B cell (primary cell): Measurements from ENCODE around the gene TM6SF1. TPM values are rescaled to one million over a fixed set of nuclear protein-coding genes. Genes with fewer than 3 reads are reported as not detected.

ENCODE experiments used
- ATAC-seq: fragments of 200-7000 bp; cut with Tn5 transposase; one replicate; pipeline ENCODE4 v1.10.0; 2021; ENCODE audit warnings: low read depth, mild to moderate bottlenecking, moderate number of reproducible peaks, moderate library complexity
- CTCF ChIA-PET: fragments of 350-600 bp; sonication (Branson Sonifier 250); formaldehyde crosslinking; loops from one replicate; lab custom pipeline; 2021; ENCODE audit warnings: antibody characterized with exemption, inconsistent platforms; lab: Charles Lee
- POLR2A ChIA-PET: fragments of 350-600 bp; sonication (Branson Sonifier 250); formaldehyde crosslinking; loops from one replicate; lab custom pipeline; 2021; ENCODE audit warnings: antibody characterized with exemption; lab: Charles Lee
- DNase-seq: peaks from one replicate; pipeline ENCODE4 v3.0.0; 2013
- H2AFZ ChIP-seq: 2 replicates; pipeline ENCODE4 v1.6.1; 2012; ENCODE audit warnings: mild to moderate bottlenecking, low read depth, low read length; ENCODE audit not compliant: insufficient read depth, poor library complexity, severe bottlenecking
- H3K27ac ChIP-seq, 2 donors: 1 replicate in 1 of 2; 2 replicates in 1 of 2; pipeline ENCODE4 v1.5.1; 2012 to 2013; ENCODE audit warnings: low read length in 2 of 2, mild to moderate bottlenecking in 2 of 2, moderate library complexity in 1 of 2
- H3K27me3 ChIP-seq, 4 experiments: fragments of 200-600 bp in 1 of 4; sonication (generic) in 1 of 4; replicated peaks in 1 of 4; 1 replicate in 2 of 4; 2 replicates in 2 of 4; pipeline versions ENCODE4 v1.6.1 to v1.7.0; 2013 to 2016; ENCODE audit warnings: low read length in 3 of 4, mild to moderate bottlenecking in 2 of 4, mixed read lengths in 1 of 4, moderate library complexity in 1 of 4; ENCODE audit not compliant: insufficient read depth in 4 of 4, control insufficient read depth in 3 of 4; ENCODE audit errors: control extremely low read depth in 1 of 4
- H3K36me3 ChIP-seq, 2 experiments: replicated peaks in 1 of 2; 1 replicate in 1 of 2; 2 replicates in 1 of 2; pipeline versions ENCODE4 v1.6.1 to v1.7.1; 2013; ENCODE audit warnings: low read length in 1 of 2; ENCODE audit not compliant: insufficient read depth in 2 of 2, control insufficient read depth in 1 of 2; ENCODE audit errors: control extremely low read depth in 1 of 2, extremely low read depth in 1 of 2
- H3K4me1 ChIP-seq, 2 donors: fragments of 200-600 bp in 1 of 2; sonication (generic) in 1 of 2; 1 replicate in 1 of 2; 2 replicates in 1 of 2; pipeline versions ENCODE4 v1.5.1 to v1.6.1; 2013 to 2017; ENCODE audit warnings: low read length in 2 of 2; ENCODE audit not compliant: control insufficient read depth in 2 of 2, insufficient read depth in 2 of 2
- H3K4me2 ChIP-seq: replicated peaks from 2 replicates; pipeline ENCODE3; 2012; ENCODE audit warnings: mild to moderate bottlenecking, low read depth, low read length; ENCODE audit not compliant: poor library complexity, severe bottlenecking
- H3K4me3 ChIP-seq, 5 experiments: fragments of 200-600 bp in 1 of 5; sonication (generic) in 1 of 5; 1 replicate in 3 of 5; 2 replicates in 2 of 5; pipeline versions ENCODE4 v1.5.1 to v1.7.0; 2011 to 2016; ENCODE audit warnings: low read length in 4 of 5, mild to moderate bottlenecking in 4 of 5, low read depth in 2 of 5, control low read depth in 1 of 5, moderate library complexity in 1 of 5; ENCODE audit not compliant: insufficient read depth in 1 of 5; ENCODE audit errors: control extremely low read depth in 1 of 5, extremely low read depth in 1 of 5
- H3K79me2 ChIP-seq: fragments of 200-600 bp; sonication (generic); one replicate; pipeline ENCODE4 v1.6.0; 2016; ENCODE audit warnings: low read length; ENCODE audit not compliant: control insufficient read depth, insufficient read depth
- H3K9ac ChIP-seq: fragments of 200-600 bp; sonication (generic); 2 replicates; pipeline ENCODE4 v1.6.1; 2017; ENCODE audit warnings: mild to moderate bottlenecking, low read length, moderate library complexity
- H3K9me3 ChIP-seq, 3 donors: one replicate each; pipeline versions ENCODE4 v1.6.1 to v1.7.1; 2013; ENCODE audit warnings: low read length in 2 of 3; ENCODE audit not compliant: control insufficient read depth in 2 of 3, insufficient read depth in 1 of 3; ENCODE audit errors: control extremely low read depth in 1 of 3
- H4K20me1 ChIP-seq: 2 replicates; pipeline ENCODE4 v1.6.0; 2012; ENCODE audit warnings: mild to moderate bottlenecking, low read length; ENCODE audit not compliant: insufficient read depth, control insufficient read depth, poor library complexity, severe bottlenecking
- H3K27ac Mint-ChIP-seq: one replicate; pipeline ENCODE4 v1.8.0; 2021; ENCODE audit warnings: mixed read lengths
- H3K27me3 Mint-ChIP-seq: one replicate; pipeline ENCODE4 v1.8.0; 2021; ENCODE audit warnings: mixed read lengths
- H3K4me1 Mint-ChIP-seq: one replicate; pipeline ENCODE4 v1.8.0; 2021; ENCODE audit warnings: mixed read lengths
- H3K4me3 Mint-ChIP-seq: one replicate; pipeline ENCODE4 v1.8.0; 2021; ENCODE audit warnings: mixed read lengths
- H3K9me3 Mint-ChIP-seq: one replicate; pipeline ENCODE4 v1.8.0; 2022; ENCODE audit warnings: mixed read lengths; ENCODE audit not compliant: insufficient read depth
- EZH2 ChIP-seq: IDR thresholded peaks from 2 replicates; pipeline ENCODE4 v1.6.1; 2012; ENCODE audit warnings: borderline replicate concordance, low read depth, mild to moderate bottlenecking, moderate library complexity, low read length; ENCODE audit not compliant: insufficient read depth, poor library complexity, severe bottlenecking
- WGBS: methylation state at CpG from one replicate; pipeline ENCODE4 v1.1.5; 2013; ENCODE audit warnings: missing lambda C conversion rate; ENCODE audit not compliant: insufficient coverage; 5-methylcytosine and 5-hydroxymethylcytosine counted together
- intact Hi-C: fragments of 100-400 bp; cut with micrococcal nuclease; formaldehyde crosslinking; loops from one replicate; pipeline ENCODE4 v1.10.0; 2022
- polyA plus RNA-seq: library from polyadenylated mRNA; depleted of rRNA; stranded (reverse); fragments of >200 nt; gene quantifications from 2 replicates; pipeline ENCODE4 v1.2.3, GENCODE V29; 2012
- total RNA-seq, 2 donors: library from RNA; stranded (reverse); fragments of 120-200 nt in 1 of 2; gene quantifications; 1 replicate in 1 of 2; 2 replicates in 1 of 2; pipeline versions ENCODE4 v1.2.3 to v1.2.4, GENCODE V29; 2013 to 2022
- TF ChIP-seq, protein P1 (sequence below): fragments of 200-600 bp; IDR thresholded peaks from one replicate; pipeline ENCODE4 v1.8.0; 2022; ENCODE audit warnings: antibody characterized with exemption, mild to moderate bottlenecking

The TM6SF1 gene
- total and polyA plus RNA-seq, 2 donors (not counting 1 experiment from before 2014, with no cell fraction given): 1.1 to 1.6 TPM

DNA sequence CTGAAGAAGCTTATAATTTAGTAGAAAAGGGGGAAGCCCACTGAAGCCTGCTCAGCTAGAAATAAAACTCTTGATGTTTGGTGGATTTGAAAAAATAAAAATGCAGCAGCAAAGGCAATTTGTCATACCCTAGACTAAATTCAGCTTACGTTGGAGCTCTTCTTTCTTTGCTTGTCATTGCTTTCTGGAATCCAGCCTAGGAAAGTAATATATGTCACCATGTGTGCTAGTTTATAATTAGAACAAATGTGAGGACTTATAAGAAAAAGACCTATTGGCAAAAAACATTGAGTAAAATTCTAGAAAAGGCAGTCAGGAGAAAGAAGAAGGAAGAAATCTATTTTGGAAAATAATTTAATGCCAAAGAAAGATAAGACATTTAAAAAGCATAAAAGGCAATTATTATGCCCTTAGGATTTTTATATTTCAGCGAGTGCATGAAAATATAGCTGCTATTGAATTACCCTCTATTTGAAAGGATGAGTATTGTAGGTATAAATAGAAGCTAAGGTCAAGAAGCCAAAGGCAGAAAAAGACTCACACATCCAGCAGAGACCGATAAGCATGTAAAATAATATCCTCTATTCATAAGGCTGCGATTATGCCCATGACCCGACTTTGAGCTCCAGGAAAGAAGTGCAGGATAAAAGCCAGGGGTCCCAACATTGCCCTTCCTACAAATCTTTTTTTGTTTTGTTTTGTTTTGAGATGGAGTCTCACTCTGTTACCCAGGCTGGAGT, 29.8 kb upstream of the TM6SF1 start:
- Mint-ChIP-seq H3K27ac (no peak overlapping the region), H3K4me1 (no peaks in the 10 kb centered on the region), H3K27me3 (peaks cover 44% of the 10 kb centered on the region), H3K9me3 (no peaks in the 10 kb centered on the region), H3K4me3 (no peak overlapping the region)
- Histone ChIP-seq H3K79me2 (no peaks in the 10 kb centered on the region), H3K9ac (no peak overlapping the region), H3K4me2 (no peak overlapping the region), H3K27ac (no peak overlapping the region), H3K27me3 (peaks cover 0 to 19% (median 8%) of the 10 kb centered on the region in 4 experiments), H3K4me1 (no peaks in the 10 kb centered on the region), H3K9me3 (peaks cover 4 to 16% (median 10%) of the 10 kb centered on the region in 3 donors), H3K36me3 (no peaks in the 10 kb centered on the region), H2AFZ (no peak overlapping the region), H3K4me3 (no peak overlapping the region), H4K20me1 (no peaks in the 10 kb centered on the region)
- DNase-seq (no peak), ATAC-seq (no peak)
- WGBS: no CpG with 5 or more reads among the region's 5 CpGs
- intact Hi-C loops: no loop called here
- TF ChIP-seq EZH2: no peak
- TF ChIP-seq, protein P1, sequence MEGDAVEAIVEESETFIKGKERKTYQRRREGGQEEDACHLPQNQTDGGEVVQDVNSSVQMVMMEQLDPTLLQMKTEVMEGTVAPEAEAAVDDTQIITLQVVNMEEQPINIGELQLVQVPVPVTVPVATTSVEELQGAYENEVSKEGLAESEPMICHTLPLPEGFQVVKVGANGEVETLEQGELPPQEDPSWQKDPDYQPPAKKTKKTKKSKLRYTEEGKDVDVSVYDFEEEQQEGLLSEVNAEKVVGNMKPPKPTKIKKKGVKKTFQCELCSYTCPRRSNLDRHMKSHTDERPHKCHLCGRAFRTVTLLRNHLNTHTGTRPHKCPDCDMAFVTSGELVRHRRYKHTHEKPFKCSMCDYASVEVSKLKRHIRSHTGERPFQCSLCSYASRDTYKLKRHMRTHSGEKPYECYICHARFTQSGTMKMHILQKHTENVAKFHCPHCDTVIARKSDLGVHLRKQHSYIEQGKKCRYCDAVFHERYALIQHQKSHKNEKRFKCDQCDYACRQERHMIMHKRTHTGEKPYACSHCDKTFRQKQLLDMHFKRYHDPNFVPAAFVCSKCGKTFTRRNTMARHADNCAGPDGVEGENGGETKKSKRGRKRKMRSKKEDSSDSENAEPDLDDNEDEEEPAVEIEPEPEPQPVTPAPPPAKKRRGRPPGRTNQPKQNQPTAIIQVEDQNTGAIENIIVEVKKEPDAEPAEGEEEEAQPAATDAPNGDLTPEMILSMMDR: no peak
- POLR2A ChIA-PET: no interaction called here
- CTCF ChIA-PET: no interaction called here

DNA sequence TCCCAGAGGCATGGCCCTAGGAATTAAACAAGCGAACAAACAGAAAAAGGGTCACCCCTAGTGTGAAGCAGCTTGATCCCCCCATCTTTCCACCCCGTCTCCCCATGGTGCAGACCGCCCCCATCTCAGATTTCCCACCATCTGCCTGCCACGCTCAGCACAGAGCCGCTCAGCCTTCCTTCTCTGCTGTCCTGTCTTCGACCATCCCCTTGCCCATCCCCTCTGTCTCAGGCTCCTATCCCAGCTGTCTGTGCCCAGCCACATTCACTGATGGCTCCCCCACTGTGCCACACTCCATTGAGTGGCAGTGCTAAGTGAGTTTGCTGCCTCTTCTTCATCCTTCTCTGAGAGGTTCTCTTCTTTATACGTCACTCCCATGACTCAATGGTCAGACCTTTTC, 28.7 kb upstream of the TM6SF1 start:
- Histone ChIP-seq H3K4me3 (no peak overlapping the region), H3K9me3 (peaks cover 2 to 9% (median 3%) of the 10 kb centered on the region in 3 donors), H3K79me2 (no peaks in the 10 kb centered on the region), H3K4me1 (no peaks in the 10 kb centered on the region), H4K20me1 (no peaks in the 10 kb centered on the region), H3K27me3 (peaks cover 0 to 23% (median 10%) of the 10 kb centered on the region in 4 experiments), H3K36me3 (no peaks in the 10 kb centered on the region), H3K4me2 (no peak overlapping the region), H3K9ac (no peak overlapping the region), H3K27ac (no peak overlapping the region), H2AFZ (no peak overlapping the region)
- ChIA-PET POLR2A (no interaction called here), CTCF (no interaction called here)
- DNase-seq (no peak), ATAC-seq (no peak)
- Mint-ChIP-seq H3K27me3 (peaks cover 53% of the 10 kb centered on the region), H3K9me3 (no peaks in the 10 kb centered on the region), H3K4me3 (no peak overlapping the region), H3K27ac (no peak overlapping the region), H3K4me1 (no peaks in the 10 kb centered on the region)
- intact Hi-C loops: no loop called here
- no peak for TF ChIP-seq EZH2
- TF ChIP-seq, protein P1: no peak
- 87% methylated on average over 6 of the region's 7 CpGs for WGBS
